ENCODE data around the gene DPY19L1.
"Not testable (repeated sequence)": the region's sequence is repeated elsewhere in the genome, so short reads cannot be mapped to it uniquely, and the experiment has no call there.

Gene DPY19L1

GRCh38 chr7:35037211-35037525 lies at the start of gene DPY19L1:
Gene DPY19L1, minus strand, starts transcription at chr7:35037485. Its CDS starts 91 bp downstream, at chr7:35037394.
- no peak for DNase-seq (ENCODE audit: low spot score)

GRCh38 chr7:35079517-35079916 lies 42.2 kb upstream of the DPY19L1 start:
- not testable (repeated sequence) for DNase-seq (ENCODE audit: low spot score)

GRCh38 chr7:35074008-35074407 lies 36.7 kb upstream of the DPY19L1 start:
- DNase-seq (ENCODE audit: low spot score) = not testable (repeated sequence)

DNA sequence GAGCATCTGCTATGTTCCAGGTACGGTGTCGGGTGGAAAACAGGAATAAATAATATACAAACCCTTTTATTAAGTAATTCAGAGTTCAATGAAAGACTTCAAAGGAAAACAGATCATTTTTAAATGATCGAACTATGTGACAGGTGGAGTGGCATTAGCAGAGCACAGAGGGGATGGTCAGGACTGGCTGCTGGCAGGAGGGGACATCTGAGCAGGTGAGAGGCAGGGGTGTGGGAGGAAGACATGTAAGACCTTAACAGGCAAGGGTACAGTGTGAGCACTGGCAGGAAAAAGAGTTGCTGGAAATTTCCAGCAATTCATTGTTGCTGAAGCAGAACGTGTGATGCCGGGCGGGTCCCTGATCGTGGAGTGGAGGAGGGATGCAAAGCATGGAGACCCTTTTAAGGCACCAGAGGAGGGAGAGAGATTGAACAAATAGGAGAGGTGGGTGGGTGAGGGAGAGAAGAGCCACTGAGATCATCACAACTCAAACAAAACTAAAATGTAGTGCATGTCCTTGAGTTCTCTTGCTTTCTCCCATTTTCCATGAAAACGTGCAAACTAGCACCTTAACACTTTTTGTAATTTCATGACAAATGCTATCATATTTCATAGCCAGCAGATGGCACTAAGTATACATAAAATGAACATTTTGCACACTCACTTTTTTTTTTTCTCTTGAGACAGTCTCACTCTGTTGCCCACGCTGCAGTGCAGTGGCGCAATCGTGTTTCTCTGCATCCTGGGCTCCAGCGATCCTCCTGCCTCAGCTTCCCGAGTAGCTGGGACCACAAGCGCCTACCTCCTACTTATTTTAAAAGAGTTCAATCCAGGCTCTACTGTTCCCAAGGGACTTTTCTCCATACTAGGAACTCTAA lies 35.9 kb upstream of the DPY19L1 start:
- DNase-seq (ENCODE audit: low spot score) = not testable (repeated sequence)

DNA sequence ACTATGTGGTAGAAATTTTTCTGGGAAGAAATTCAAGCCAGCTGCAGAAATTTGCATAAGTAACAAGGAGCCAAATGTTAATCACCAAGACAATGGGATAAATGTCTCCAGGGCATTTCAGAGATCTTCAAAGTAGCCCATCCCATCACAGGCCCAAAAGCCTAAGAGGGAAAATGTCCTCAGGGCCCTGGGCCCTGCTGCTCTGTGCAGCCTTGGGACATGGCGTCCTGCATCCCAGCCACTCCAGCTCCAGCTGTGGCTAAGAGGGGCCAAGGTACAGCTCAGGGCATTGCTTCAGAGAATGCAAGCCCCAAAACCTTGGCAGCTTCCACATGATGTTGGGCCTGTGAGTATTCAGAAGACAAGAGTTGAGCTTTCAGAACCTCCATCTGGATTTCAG lies 31.8 kb upstream of the DPY19L1 start:
- DNase-seq (ENCODE audit: low spot score) = not testable (repeated sequence)

- not testable (repeated sequence) for DNase-seq (ENCODE audit: low spot score)
These were observed 28.1 kb upstream of the DPY19L1 start for GRCh38 chr7:35065382-35065781.

DNA sequence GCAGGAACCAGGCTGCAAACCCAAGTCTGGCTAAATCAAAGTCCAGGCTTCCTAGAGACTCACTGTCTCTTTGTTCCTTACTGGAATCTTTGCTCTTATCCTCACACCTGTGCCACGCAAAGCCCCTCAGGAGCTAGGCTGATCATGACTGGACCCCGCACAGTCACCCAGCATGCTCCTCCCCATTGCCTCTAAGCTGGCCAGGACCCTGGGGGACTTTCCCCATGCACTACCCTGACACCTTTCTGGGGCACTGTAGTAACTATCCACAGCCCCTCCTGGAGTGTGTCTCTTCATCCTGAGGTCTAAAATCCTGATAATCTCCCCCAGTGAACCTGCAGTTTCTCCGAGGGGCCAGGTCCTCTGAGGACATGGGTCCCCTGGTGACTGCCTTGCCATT lies 21.3 kb upstream of the DPY19L1 start:
- not testable (repeated sequence) for DNase-seq (ENCODE audit: low spot score)

- DNase-seq (ENCODE audit: low spot score) = not testable (repeated sequence)
These were observed 20.5 kb upstream of the DPY19L1 start for GRCh38 chr7:35057505-35058451.

DNA sequence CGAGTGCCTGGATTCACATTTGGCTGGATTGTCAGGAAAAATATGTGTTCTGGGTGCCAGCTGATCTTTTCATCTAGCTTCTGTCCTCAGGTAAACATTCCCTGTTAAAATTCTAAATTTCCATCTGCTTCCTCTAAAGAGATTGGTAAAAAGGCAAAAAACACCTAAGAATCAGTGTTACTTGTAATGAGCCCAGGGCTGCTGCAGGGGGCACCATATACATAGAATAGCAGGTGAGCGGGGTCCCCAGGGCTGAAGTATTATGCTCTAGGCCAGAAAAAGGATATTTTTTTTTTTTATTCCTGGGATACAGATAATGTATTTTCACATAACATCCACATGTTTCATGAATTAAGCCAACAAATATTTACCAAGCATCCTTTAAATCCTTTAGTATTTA lies 18.4 kb upstream of the DPY19L1 start:
- DNase-seq (ENCODE audit: low spot score) = not testable (repeated sequence)

- not testable (repeated sequence) for DNase-seq (ENCODE audit: low spot score)
These were observed 16.3 kb upstream of the DPY19L1 start for GRCh38 chr7:35053488-35054175.

DNA sequence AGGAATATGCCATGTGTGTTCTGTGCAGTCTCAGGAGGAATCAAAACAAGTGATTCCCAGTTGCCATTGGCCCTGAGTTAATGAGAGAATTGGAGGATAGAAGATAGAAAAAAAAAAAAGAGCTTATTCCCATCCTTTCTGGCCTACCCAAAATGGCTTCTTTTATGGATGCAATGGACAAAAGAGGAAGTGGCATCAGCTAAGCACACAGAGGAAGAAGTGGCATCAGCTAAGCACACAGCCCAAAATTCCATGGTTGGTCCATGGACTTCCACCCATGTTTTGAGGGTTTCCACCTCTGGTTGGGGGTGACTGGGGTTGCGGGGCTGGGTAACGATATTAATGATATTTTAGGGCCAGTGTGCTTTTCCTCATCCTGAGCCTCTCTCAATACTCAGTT lies 11.1 kb upstream of the DPY19L1 start:
- DNase-seq (ENCODE audit: low spot score) = not testable (repeated sequence)

- not testable (repeated sequence) for DNase-seq (ENCODE audit: low spot score)
These were observed 10.6 kb upstream of the DPY19L1 start for GRCh38 chr7:35047912-35048305.

DNA sequence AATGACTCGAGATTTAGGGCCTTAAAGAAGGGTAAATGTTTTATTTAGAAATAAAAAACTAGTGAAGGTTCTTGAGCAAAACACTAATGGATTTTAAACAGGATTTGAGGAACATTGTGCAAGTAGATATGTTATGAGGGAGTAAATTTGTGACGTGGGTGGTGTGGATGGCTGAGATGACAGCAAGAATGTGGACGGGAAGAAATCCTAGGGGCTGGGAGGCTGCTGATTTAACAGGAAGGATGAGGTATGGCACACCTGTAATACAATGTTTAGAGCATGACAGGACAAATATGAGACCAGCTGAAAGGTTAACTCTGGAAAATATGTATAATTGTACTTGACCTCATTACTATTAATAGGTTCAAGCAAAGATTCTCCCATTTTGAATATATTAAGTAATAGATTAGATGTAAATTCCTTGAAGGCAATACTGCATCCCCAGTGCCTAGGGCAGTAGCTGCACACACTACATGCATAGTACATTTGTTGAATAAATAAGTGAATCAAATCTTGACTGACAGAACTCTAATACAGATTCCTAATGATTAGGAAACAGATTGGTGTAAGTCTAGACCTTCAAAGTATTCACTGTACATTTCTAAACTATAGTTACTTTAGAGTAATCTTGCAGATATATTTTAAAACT lies 10.1 kb upstream of the DPY19L1 start:
- not testable (repeated sequence) for DNase-seq (ENCODE audit: low spot score)

DNA sequence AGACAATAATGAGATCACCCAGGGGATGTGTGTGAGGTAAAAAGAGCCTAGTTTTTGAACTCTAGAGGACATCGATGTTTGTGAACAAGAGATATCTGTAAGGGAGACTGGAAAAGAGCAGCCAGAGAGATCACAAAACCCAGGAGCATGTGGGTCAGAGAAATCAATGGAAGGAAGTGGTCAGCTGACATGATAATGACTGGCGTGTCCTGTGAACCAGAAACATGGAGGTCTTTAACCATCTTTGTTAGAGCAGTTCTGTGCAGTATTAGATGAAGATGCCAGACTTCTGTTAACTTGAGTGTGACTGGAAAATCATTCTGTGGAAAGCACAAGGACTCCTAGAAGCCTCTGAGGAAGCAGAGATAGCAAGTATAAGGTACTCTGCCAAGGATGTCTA lies 6.0 kb upstream of the DPY19L1 start:
- DNase-seq (ENCODE audit: low spot score) = not testable (repeated sequence)

DNA sequence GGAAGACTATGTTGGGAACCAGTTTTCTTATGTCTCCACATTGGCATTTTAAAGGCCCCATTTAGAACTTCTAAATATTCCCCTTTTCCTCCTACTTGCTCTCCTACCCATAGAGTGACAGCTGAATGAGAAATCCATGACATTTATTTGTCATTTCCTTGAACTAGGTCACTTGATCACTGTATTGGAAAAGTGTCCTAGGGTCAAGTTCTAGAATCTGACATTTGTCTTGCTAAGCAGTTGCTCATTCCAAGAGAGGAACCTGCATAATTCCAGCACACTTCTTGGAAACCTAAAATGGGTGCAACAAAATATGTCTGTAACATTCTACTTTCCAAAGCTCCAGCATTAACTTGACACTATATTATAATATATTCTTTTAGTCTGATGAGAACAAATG lies 3.6 kb upstream of the DPY19L1 start:
- no peak for DNase-seq (ENCODE audit: low spot score)

GRCh38 chr7:35039343-35039742 lies 2.1 kb upstream of the DPY19L1 start:
- DNase-seq (ENCODE audit: low spot score) = no peak

- DNase-seq (ENCODE audit: low spot score) = no peak
These were observed 1.1 kb upstream of the DPY19L1 start for GRCh38 chr7:35038354-35038753.

GRCh38 chr7:35037526-35038341 lies 449 bp upstream of the DPY19L1 start:
- peak; percentile 98 for DNase-seq (ENCODE audit: low spot score)

DNA sequence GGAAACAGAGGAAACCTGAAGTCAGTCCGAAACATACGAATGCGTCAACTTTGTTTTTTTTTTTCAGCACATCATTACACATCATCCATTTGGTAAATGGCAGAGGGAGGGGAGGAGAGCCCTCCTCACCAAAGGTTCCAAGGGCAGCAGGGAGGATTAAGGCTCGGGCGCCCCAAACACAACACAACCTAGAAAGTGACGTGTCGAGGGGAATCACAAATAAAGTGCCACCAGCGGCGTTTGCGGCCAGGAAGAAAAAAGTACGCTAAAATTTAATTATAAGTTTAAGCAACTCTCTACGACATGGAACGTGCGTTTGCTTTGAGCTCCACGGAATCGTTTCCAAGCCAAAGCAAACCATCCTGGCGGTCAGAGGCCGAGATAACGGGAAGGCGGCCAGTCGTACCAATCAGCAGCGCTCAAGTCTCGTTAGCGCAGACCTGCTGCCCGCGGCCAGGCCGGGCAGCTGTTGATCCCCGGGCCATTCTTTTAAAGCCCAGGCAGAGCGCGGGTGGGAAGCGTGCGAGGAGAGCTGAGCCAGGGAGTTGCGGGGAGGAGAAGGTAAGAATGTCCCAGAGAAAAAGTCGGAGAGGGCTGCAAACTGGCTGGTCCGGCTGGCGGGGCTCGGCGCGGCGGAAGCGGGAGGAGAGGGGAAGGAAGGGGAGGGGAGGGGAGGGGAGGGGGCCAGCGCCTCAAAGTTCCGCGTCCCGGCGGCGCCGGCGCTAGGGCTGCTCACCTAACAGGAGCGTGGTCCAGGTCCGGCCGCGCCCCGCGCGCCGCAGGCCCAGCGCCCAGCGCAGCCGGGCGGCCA lies 719 bp downstream of the DPY19L1 start:
- peak; percentile 77 for DNase-seq (ENCODE audit: low spot score)

DNA sequence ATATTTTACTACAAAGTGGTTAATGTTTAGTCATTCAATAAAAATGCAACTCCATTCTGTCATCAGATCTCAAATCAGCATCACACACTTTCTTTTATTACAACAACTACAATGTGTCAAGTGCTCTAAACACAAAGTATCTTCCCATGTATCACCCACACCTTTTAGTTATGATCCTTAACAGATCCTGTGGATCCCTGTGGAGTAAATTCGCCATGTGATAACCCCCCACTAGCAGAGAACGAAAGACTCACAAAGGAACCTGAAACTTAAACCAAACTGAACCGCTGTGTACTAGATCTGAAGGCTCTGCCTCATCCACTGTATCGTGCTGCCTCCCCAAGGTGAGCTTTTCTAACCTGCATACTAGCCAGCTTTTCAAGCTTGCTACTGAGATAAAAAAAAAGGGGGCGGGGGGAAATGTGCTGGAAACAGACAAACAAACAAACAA lies 1.7 kb downstream of the DPY19L1 start:
- DNase-seq (ENCODE audit: low spot score) = peak; percentile 39

Data from HuH-7.5 (cell line).